Mesendoderm (in vitro differentiated cells): Measurements from ENCODE around the gene C1QTNF9.
"Not testable (repeated sequence)": the region's sequence is repeated elsewhere in the genome, so short reads cannot be mapped to it uniquely, and the experiment has no call there.

ENCODE experiments used
- DNase-seq: peaks from one replicate; pipeline ENCODE4 v3.0.0; 2013
- H2AK5ac ChIP-seq: 2 replicates; pipeline ENCODE4 v1.6.1; 2013; ENCODE audit warnings: low read length, inconsistent platforms
- H2BK120ac ChIP-seq: 2 replicates; pipeline ENCODE4 v1.6.1; 2013; ENCODE audit warnings: low read depth, mild to moderate bottlenecking, low read length, moderate library complexity, mixed read lengths
- H2BK15ac ChIP-seq: replicated peaks from 2 replicates; pipeline ENCODE4 v1.6.1; 2013; ENCODE audit warnings: low read depth, mild to moderate bottlenecking, moderate library complexity
- H2BK5ac ChIP-seq: 2 replicates; pipeline ENCODE4 v1.6.1; 2013; ENCODE audit warnings: low read length, inconsistent platforms
- H3K18ac ChIP-seq: 2 replicates; pipeline ENCODE4 v1.6.1; 2013; ENCODE audit warnings: mild to moderate bottlenecking, low read length, mixed read lengths
- H3K23ac ChIP-seq: one replicate; pipeline ENCODE4 v1.6.1; 2013; ENCODE audit warnings: low read length
- H3K27ac ChIP-seq: 2 replicates; pipeline ENCODE4 v1.5.1; 2013; ENCODE audit warnings: low read depth, mild to moderate bottlenecking, inconsistent platforms, low read length, moderate library complexity
- H3K27me3 ChIP-seq: 2 replicates; pipeline ENCODE4 v1.6.1; 2013; ENCODE audit warnings: low read length, control low read depth, mild to moderate bottlenecking, inconsistent platforms; ENCODE audit not compliant: insufficient read depth, poor library complexity
- H3K36me3 ChIP-seq: 2 replicates; pipeline ENCODE4 v1.6.1; 2013; ENCODE audit warnings: low read length, inconsistent platforms; ENCODE audit not compliant: control insufficient read depth, insufficient read depth
- H3K4ac ChIP-seq: one replicate; pipeline ENCODE4 v1.6.1; 2013; ENCODE audit warnings: low read depth, mild to moderate bottlenecking, low read length, moderate library complexity
- H3K4me1 ChIP-seq: 2 replicates; pipeline ENCODE4 v1.6.1; 2013; ENCODE audit warnings: low read depth, low read length, inconsistent platforms; ENCODE audit not compliant: control insufficient read depth
- H3K4me2 ChIP-seq: 2 replicates; pipeline ENCODE4 v1.6.1; 2013; ENCODE audit warnings: low read length
- H3K4me3 ChIP-seq: 2 replicates; pipeline ENCODE4 v1.5.1; 2013; ENCODE audit warnings: mild to moderate bottlenecking, low read length
- H3K56ac ChIP-seq: one replicate; pipeline ENCODE4 v1.6.1; 2013; ENCODE audit warnings: low read length
- H3K79me1 ChIP-seq: 2 replicates; pipeline ENCODE4 v1.6.1; 2013; ENCODE audit warnings: low read length, inconsistent platforms
- H3K79me2 ChIP-seq: 2 replicates; pipeline ENCODE4 v1.6.1; 2013; ENCODE audit warnings: mild to moderate bottlenecking, low read length; ENCODE audit not compliant: control insufficient read depth, insufficient read depth
- H3K9ac ChIP-seq: 2 replicates; pipeline ENCODE4 v1.6.1; 2013; ENCODE audit warnings: low read length, inconsistent platforms
- H4K5ac ChIP-seq: one replicate; pipeline ENCODE4 v1.6.1; 2013; ENCODE audit warnings: low read length
- H4K8ac ChIP-seq: one replicate; pipeline ENCODE4 v1.6.1; 2013; ENCODE audit warnings: low read depth, mild to moderate bottlenecking, control low read depth, low read length, moderate library complexity
- WGBS: extraction: QIAGEN DNeasy Blood & Tissue Kit; methylation state at CpG from one replicate; pipeline ENCODE4 v1.1.7; 2013; ENCODE audit warnings: low lambda C conversion rate, missing lambda C conversion rate; ENCODE audit not compliant: insufficient coverage; ENCODE audit errors: extremely low coverage; 5-methylcytosine and 5-hydroxymethylcytosine counted together

Gene C1QTNF9

DNA sequence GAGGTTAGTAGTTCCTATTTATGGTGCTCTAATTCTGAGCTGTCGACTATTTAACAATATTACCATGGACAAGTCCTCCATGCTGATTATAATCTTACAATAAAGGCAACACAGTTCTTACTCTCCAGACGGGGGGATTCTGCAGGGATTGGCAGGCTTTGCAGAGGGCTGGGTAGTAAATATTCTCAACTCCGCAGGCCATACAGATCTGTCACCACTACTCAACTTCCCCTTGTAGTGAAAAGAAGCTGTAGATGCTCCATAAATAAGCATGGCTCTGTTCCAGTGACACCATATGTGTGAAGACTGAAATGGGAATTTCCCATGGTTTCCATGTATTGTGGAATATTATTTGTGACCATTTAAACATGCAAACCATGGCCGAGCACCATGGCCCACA, 9.5 kb downstream of the C1QTNF9 start:
- H3K36me3 ChIP-seq, H3K27me3 ChIP-seq, H3K79me2 ChIP-seq, H3K9ac ChIP-seq, H3K4me1 ChIP-seq, H3K56ac ChIP-seq, H3K23ac ChIP-seq, H2BK15ac ChIP-seq, H4K5ac ChIP-seq, DNase-seq, H3K4me2 ChIP-seq, H2AK5ac ChIP-seq, H3K27ac ChIP-seq, H2BK5ac ChIP-seq, H3K18ac ChIP-seq, H4K8ac ChIP-seq, H3K79me1 ChIP-seq, H3K4ac ChIP-seq, H2BK120ac ChIP-seq, H3K4me3 ChIP-seq: not testable (repeated sequence)
- no CpG with 5 or more reads among the region's 4 CpGs for WGBS

DNA sequence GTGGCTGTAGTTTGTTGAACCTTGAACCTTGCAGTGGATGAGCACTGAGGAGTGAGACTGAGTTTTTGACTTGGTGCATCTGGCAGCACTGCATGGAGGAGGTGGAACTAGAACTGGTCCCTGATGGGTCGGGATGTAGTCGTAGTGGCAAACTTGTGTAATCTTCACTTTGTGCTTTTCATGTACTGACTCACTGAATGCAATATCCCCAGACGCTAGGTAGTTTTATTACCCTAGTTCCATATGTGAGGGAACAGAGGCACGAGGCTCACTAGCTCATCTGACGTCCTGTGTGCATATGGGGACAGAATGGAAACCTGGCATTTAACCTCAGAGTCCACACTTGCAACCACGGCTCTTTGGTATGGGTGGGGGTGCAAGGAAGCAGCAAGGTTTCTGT, 10.3 kb downstream of the C1QTNF9 start:
- DNase-seq, H4K5ac ChIP-seq, H3K4ac ChIP-seq, H3K27me3 ChIP-seq, H3K79me2 ChIP-seq, H3K4me1 ChIP-seq, H4K8ac ChIP-seq, H2BK120ac ChIP-seq, H3K4me2 ChIP-seq, H3K9ac ChIP-seq, H3K56ac ChIP-seq, H3K36me3 ChIP-seq, H3K27ac ChIP-seq, H3K18ac ChIP-seq, H3K79me1 ChIP-seq, H2BK15ac ChIP-seq, H3K4me3 ChIP-seq, H2AK5ac ChIP-seq, H2BK5ac ChIP-seq, H3K23ac ChIP-seq: not testable (repeated sequence)
- WGBS, result no CpG with 5 or more reads among the region's 6 CpGs

DNA sequence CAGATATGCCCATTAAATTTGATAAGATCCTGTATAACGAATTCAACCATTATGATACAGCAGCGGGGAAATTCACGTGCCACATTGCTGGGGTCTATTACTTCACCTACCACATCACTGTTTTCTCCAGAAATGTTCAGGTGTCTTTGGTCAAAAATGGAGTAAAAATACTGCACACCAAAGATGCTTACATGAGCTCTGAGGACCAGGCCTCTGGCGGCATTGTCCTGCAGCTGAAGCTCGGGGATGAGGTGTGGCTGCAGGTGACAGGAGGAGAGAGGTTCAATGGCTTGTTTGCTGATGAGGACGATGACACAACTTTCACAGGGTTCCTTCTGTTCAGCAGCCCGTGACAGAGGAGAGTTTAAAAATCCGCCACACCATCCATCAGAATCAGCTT, 12.0 kb downstream of the C1QTNF9 start:
- H3K27me3 ChIP-seq, H2BK5ac ChIP-seq, H3K4me1 ChIP-seq, H4K5ac ChIP-seq, H3K56ac ChIP-seq, H3K4ac ChIP-seq, H3K27ac ChIP-seq, DNase-seq, H3K18ac ChIP-seq, H3K9ac ChIP-seq, H3K23ac ChIP-seq, H2BK15ac ChIP-seq, H2AK5ac ChIP-seq, H3K4me3 ChIP-seq, H2BK120ac ChIP-seq, H3K36me3 ChIP-seq, H3K79me2 ChIP-seq, H4K8ac ChIP-seq, H3K79me1 ChIP-seq, H3K4me2 ChIP-seq: not testable (repeated sequence)
- WGBS, result no CpG with 5 or more reads among the region's 8 CpGs

GRCh38 chr13:24322470-24322869, 13.1 kb downstream of the C1QTNF9 start:
- H2BK120ac ChIP-seq, DNase-seq, H3K27ac ChIP-seq, H3K4ac ChIP-seq, H3K4me2 ChIP-seq, H2BK15ac ChIP-seq, H3K36me3 ChIP-seq, H3K18ac ChIP-seq, H2BK5ac ChIP-seq, H3K27me3 ChIP-seq, H4K5ac ChIP-seq, H4K8ac ChIP-seq, H3K56ac ChIP-seq, H3K79me1 ChIP-seq, H3K9ac ChIP-seq, H3K4me1 ChIP-seq, H3K79me2 ChIP-seq, H2AK5ac ChIP-seq, H3K23ac ChIP-seq, H3K4me3 ChIP-seq: not testable (repeated sequence)
- no CpG with 5 or more reads among the region's 2 CpGs for WGBS

- whole genome bisulfite sequencing, result no CpG with 5 or more reads among the region's 28 CpGs
- DNase-seq, result no peak
Observed at GRCh38 chr13:24323036-24323738, 13.8 kb downstream of the C1QTNF9 start.

DNA sequence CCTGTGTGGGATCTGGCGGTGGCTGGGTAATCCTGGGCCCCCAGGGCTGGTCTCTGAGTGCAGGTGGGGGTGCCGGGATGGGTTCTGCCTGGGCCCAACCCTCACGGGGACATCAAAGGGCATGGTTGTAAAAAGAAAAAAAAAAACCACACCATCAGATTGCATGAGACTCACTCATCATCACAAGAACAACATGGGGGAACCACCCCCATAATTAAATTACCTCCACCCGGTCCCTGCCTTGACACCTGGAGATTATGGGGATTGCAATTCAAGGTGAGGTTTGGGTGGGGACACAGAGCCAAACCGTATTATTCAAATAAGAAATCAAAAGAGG, 14.3 kb downstream of the C1QTNF9 start:
- Histone ChIP-seq H3K36me3 (no peaks in the 10 kb centered on the region), H3K27me3 (no peaks in the 10 kb centered on the region), H3K56ac (no peak overlapping the region), H3K23ac (no peak overlapping the region), H2BK15ac (no peak overlapping the region), H3K4ac (no peak overlapping the region), H3K18ac (no peak overlapping the region), H3K4me2 (no peak overlapping the region), H4K8ac (no peak overlapping the region), H3K4me3 (no peak overlapping the region), H3K9ac (no peak overlapping the region), H2AK5ac (no peak overlapping the region), H3K27ac (no peak overlapping the region), H3K79me2 (no peaks in the 10 kb centered on the region), H4K5ac (no peak overlapping the region), H2BK5ac (no peak overlapping the region), H3K4me1 (no peaks in the 10 kb centered on the region), H3K79me1 (no peaks in the 10 kb centered on the region), H2BK120ac (no peak overlapping the region)
- WGBS, result no CpG with 5 or more reads among the region's 5 CpGs
- no peak for DNase-seq

More at GRCh38 chr13:24323036-24323738, 13.8 kb downstream of the C1QTNF9 start:
- no peak overlapping the region for H2BK5ac ChIP-seq
- H3K4ac ChIP-seq, result no peak overlapping the region
- H3K4me1 ChIP-seq, result no peaks in the 10 kb centered on the region
- H3K27me3 ChIP-seq, result no peaks in the 10 kb centered on the region
- no peak overlapping the region for H3K18ac ChIP-seq
- no peak overlapping the region for H3K56ac ChIP-seq
- no peak overlapping the region for H4K8ac ChIP-seq
- no peak overlapping the region for H3K27ac ChIP-seq
- H4K5ac ChIP-seq, result no peak overlapping the region
- H3K36me3 ChIP-seq, result no peaks in the 10 kb centered on the region
- no peak overlapping the region for H2BK120ac ChIP-seq
- no peak overlapping the region for H2AK5ac ChIP-seq
- H2BK15ac ChIP-seq, result no peak overlapping the region
- no peak overlapping the region for H3K4me2 ChIP-seq
- no peaks in the 10 kb centered on the region for H3K79me2 ChIP-seq
- H3K4me3 ChIP-seq, result no peak overlapping the region
- no peak overlapping the region for H3K23ac ChIP-seq
- no peaks in the 10 kb centered on the region for H3K79me1 ChIP-seq
- H3K9ac ChIP-seq, result no peak overlapping the region
